K562 (cell line): ENCODE results near the gene CCP110. TPM values are rescaled to one million over a fixed set of nuclear protein-coding genes. Genes with fewer than 3 reads are reported as not detected.

Experiments
- ATAC-seq: fragments of 200-7000 bp; cut with Tn5 transposase; 3 replicates; pipeline ENCODE4 v1.9.1; 2020; ENCODE audit warnings: moderate library complexity
- BruUV-seq: library from RNA; stranded (reverse); fragments of 400-500 nt; replicated peaks from 2 replicates; lab custom pipeline; 2021; lab: Mats Ljungman, UMichigan
- CTCF ChIA-PET: fragments of 300-600 bp; formaldehyde crosslinking; extraction: SDS; loops from one replicate; lab custom pipeline; 2021; ENCODE audit warnings: low intra/inter-chr PET ratio; lab: Yijun Ruan, JAX
- POLR2A ChIA-PET: fragments of 300-600, 350-650 bp; sonication (Branson Sonifier 250); formaldehyde crosslinking; extraction: SDS; loops from one replicate; lab custom pipeline; 2021; ENCODE audit warnings: antibody characterized with exemption, inconsistent platforms; lab: Yijun Ruan, JAX
- DNase-seq, 4 experiments: peaks; one replicate each; pipeline versions ENCODE4 v3.0.0 to v3.0.0-alpha.2; 2011 to 2018; ENCODE audit warnings: low spot score in 3 of 4, mixed read lengths in 3 of 4; ENCODE audit errors: extremely low read depth in 1 of 4
- FAIRE-seq: peaks from 2 replicates; lab custom pipeline; 2011; peaks lifted over from hg19 to GRCh38; lab: Jason Lieb, UNC
- H2AFZ ChIP-seq: 2 replicates; pipeline ENCODE4 v1.6.0; 2011; ENCODE audit warnings: low read depth, low read length, control low read depth, inconsistent platforms
- H3K27ac ChIP-seq: fragments of 200-600 bp; 3 replicates; pipeline ENCODE4 v1.8.0; 2011; ENCODE audit warnings: low read depth, mild to moderate bottlenecking, control low read depth, inconsistent platforms, low read length, moderate library complexity, mixed read lengths; ENCODE audit errors: extremely low read depth
- H3K27me3 ChIP-seq, 2 experiments: fragments of 300-600 bp in 1 of 2; 2 replicates in 1 of 2; 3 replicates in 1 of 2; pipeline versions ENCODE4 v1.6.0 to v1.8.0; 2011; ENCODE audit warnings: inconsistent platforms in 2 of 2, low read length in 2 of 2, mild to moderate bottlenecking in 1 of 2, mixed read lengths in 1 of 2, moderate library complexity in 1 of 2; ENCODE audit not compliant: control insufficient read depth in 2 of 2, insufficient read depth in 2 of 2
- H3K36me3 ChIP-seq: fragments of 300-600 bp; 3 replicates; pipeline ENCODE4 v1.8.0; 2011; ENCODE audit warnings: mild to moderate bottlenecking, low read length, inconsistent platforms; ENCODE audit not compliant: control insufficient read depth, insufficient read depth
- H3K4me1 ChIP-seq, 2 experiments: fragments of 200-600 bp in 1 of 2; replicated peaks in 1 of 2; 2 replicates in 1 of 2; 3 replicates in 1 of 2; pipeline versions ENCODE4 v1.5.1 to v1.8.0; 2011; ENCODE audit warnings: inconsistent platforms in 2 of 2, low read length in 2 of 2, mild to moderate bottlenecking in 1 of 2, mixed read lengths in 1 of 2, moderate library complexity in 1 of 2; ENCODE audit not compliant: control insufficient read depth in 2 of 2, insufficient read depth in 2 of 2
- H3K4me2 ChIP-seq: 2 replicates; pipeline ENCODE4 v1.6.1; 2011; ENCODE audit warnings: low read length, control low read depth, inconsistent platforms, mixed read lengths; ENCODE audit not compliant: insufficient read depth
- H3K4me3 ChIP-seq: fragments of 200-600 bp; sonication (generic), shearing (Covaris generic); 2 replicates; pipeline ENCODE4 v1.5.1; 2016; ENCODE audit warnings: control low read depth, inconsistent platforms
- H3K79me2 ChIP-seq: fragments of 200-600 bp; 3 replicates; pipeline ENCODE4 v1.8.0; 2011; ENCODE audit warnings: low read length, inconsistent platforms; ENCODE audit not compliant: control insufficient read depth, insufficient read depth
- H3K9ac ChIP-seq, 2 experiments: 2 replicates each; pipeline versions ENCODE4 v1.6.0 to v1.6.1; 2011; ENCODE audit warnings: low read depth in 2 of 2, low read length in 2 of 2, control low read depth in 1 of 2, inconsistent platforms in 1 of 2, mild to moderate bottlenecking in 1 of 2, mixed read lengths in 1 of 2; ENCODE audit not compliant: insufficient read depth in 1 of 2
- H3K9me1 ChIP-seq: one replicate; pipeline ENCODE4 v1.6.0; 2011; ENCODE audit warnings: inconsistent platforms, mild to moderate bottlenecking, low read length, moderate library complexity; ENCODE audit not compliant: control insufficient read depth, insufficient read depth
- H3K9me3 ChIP-seq: replicated peaks from 2 replicates; pipeline ENCODE4 v1.5.1; 2011; ENCODE audit warnings: low read depth, low read length, inconsistent platforms; ENCODE audit not compliant: control insufficient read depth, insufficient read depth
- H4K20me1 ChIP-seq: replicated peaks from 2 replicates; pipeline ENCODE4 v1.6.1; 2011; ENCODE audit warnings: low read length, inconsistent platforms, mixed read lengths; ENCODE audit not compliant: control insufficient read depth, insufficient read depth
- ASH1L ChIP-seq: fragments of 450-650 bp; IDR thresholded peaks from 2 replicates; pipeline ENCODE4 v1.6.1; 2018; ENCODE audit warnings: borderline replicate concordance, mild to moderate bottlenecking, low read depth; ENCODE audit not compliant: partially characterized antibody
- EP300 ChIP-seq: IDR thresholded peaks from 2 replicates; pipeline ENCODE4 v1.6.1; 2012; ENCODE audit warnings: low read length, improper control_type of control experiment
- FOXK1 ChIP-seq: sonication (generic); formaldehyde crosslinking; IDR thresholded peaks from 2 replicates; pipeline ENCODE4 v1.8.0; 2022; ENCODE audit warnings: missing genetic modification reagents, mild to moderate bottlenecking, borderline replicate concordance
- FOXM1 ChIP-seq, 2 experiments: fragments of 450-650 bp in 1 of 2; sonication (generic) in 1 of 2; formaldehyde crosslinking in 1 of 2; IDR thresholded peaks; 2 replicates each; pipeline versions ENCODE4 v1.6.1 to v1.9.0; 2017 to 2022; ENCODE audit warnings: low read depth in 2 of 2, mild to moderate bottlenecking in 2 of 2, missing genetic modification reagents in 1 of 2, moderate library complexity in 1 of 2
- HEY1 ChIP-seq: fragments of 250-450 bp; sonication (Bioruptor Pico); IDR thresholded peaks from 2 replicates; pipeline ENCODE4 v1.5.0; 2020; ENCODE audit warnings: mild to moderate bottlenecking, moderate library complexity, borderline replicate concordance
- HMG20A ChIP-seq: fragments of 450-650 bp; formaldehyde crosslinking; conservative IDR thresholded peaks from 2 replicates; pipeline ENCODE4 v1.4.0; 2020; ENCODE audit warnings: mild to moderate bottlenecking, mixed read lengths
- LCOR ChIP-seq: sonication (generic); formaldehyde crosslinking; IDR thresholded peaks from 2 replicates; pipeline ENCODE4 v1.8.0; 2022; ENCODE audit warnings: mild to moderate bottlenecking, missing genetic modification reagents
- MAZ ChIP-seq, 2 experiments: fragments of 450-650 bp in 1 of 2; sonication (generic) in 1 of 2; formaldehyde crosslinking; IDR thresholded peaks in 1 of 2; conservative IDR thresholded peaks in 1 of 2; 2 replicates each; pipeline versions ENCODE4 v1.4.0 to v1.5.0; 2020; ENCODE audit warnings: mild to moderate bottlenecking in 1 of 2, missing genetic modification reagents in 1 of 2
- MTA1 ChIP-seq: fragments of 450-650 bp; IDR thresholded peaks from 2 replicates; pipeline ENCODE4 v1.6.1; 2017; ENCODE audit warnings: borderline replicate concordance
- RBM17 ChIP-seq: fragments of 200-400 bp; formaldehyde crosslinking; IDR thresholded peaks from 2 replicates; pipeline ENCODE4 v1.6.1; 2017; ENCODE audit warnings: low read depth, mild to moderate bottlenecking, low read length, borderline replicate concordance
- TAF7 ChIP-seq: fragments of 450-650 bp; IDR thresholded peaks from 2 replicates; pipeline ENCODE4 v1.6.1; 2016; ENCODE audit warnings: missing genetic modification characterization, missing compliant biosample characterization
- TEAD1 ChIP-seq, 2 experiments: fragments of 450-650 bp in 1 of 2; sonication (generic) in 1 of 2; formaldehyde crosslinking; IDR thresholded peaks; 2 replicates each; pipeline versions ENCODE4 v1.4.0 to v1.8.0; 2020 to 2022; ENCODE audit warnings: mild to moderate bottlenecking in 2 of 2, missing genetic modification reagents in 1 of 2
- TGIF2 ChIP-seq: sonication (generic); formaldehyde crosslinking; IDR thresholded peaks from 2 replicates; pipeline ENCODE4 v1.8.1; 2022; ENCODE audit warnings: mild to moderate bottlenecking, missing genetic modification reagents, moderate library complexity
- U2AF1 ChIP-seq: fragments of 200-400 bp; formaldehyde crosslinking; optimal IDR thresholded peaks from 2 replicates; pipeline ENCODE3; 2017; ENCODE audit warnings: mild to moderate bottlenecking, low read depth, low read length, moderate library complexity
- ZKSCAN8 ChIP-seq: fragments of 200-800 bp; sonication (Bioruptor generic); IDR thresholded peaks from 2 replicates; pipeline ENCODE4 v1.6.1; 2016; ENCODE audit warnings: missing genetic modification characterization, missing compliant biosample characterization
- WGBS: fragments of 100-300 bp; shearing (Covaris generic); methylation state at CpG from one replicate; pipeline ENCODE4 v1.1.6; 2016; ENCODE audit warnings: low coverage, mixed read lengths; ENCODE audit not compliant: insufficient coverage; ENCODE audit errors: missing lambda C conversion rate; 5-methylcytosine and 5-hydroxymethylcytosine counted together
- in situ Hi-C: fragments of 300-500 bp; cut with MboI; formaldehyde crosslinking; loops from 4 replicates; pipeline ENCODE4 v1.15.0; 2018; ENCODE audit warnings: inconsistent platforms, mixed read lengths
- intact Hi-C: fragments of 100-400 bp; cut with micrococcal nuclease; formaldehyde crosslinking; loops from 2 replicates; pipeline ENCODE4 v1.14.2; 2022
- polyA plus RNA-seq, 8 experiments: library from polyadenylated mRNA; depleted of rRNA in 4 of 8; stranded (reverse) in 5 of 8; unstranded in 3 of 8; fragments of >200 nt; fragmentation: Nextera tagmentation in 2 of 8; fragmentation: Illumina TruSeq in 1 of 8; extraction: Ambion mirVana in 2 of 8; extraction: Trizol in 1 of 8; gene quantifications; 2 replicates each; pipeline versions ENCODE4 v1.2.1 to v1.2.3, GENCODE V29; 2011 to 2014; ENCODE audit warnings: inconsistent platforms in 1 of 8, missing spikeins in 1 of 8
- total RNA-seq, 7 experiments: library from RNA; depleted of rRNA in 6 of 7; stranded (reverse); fragments of >200 nt in 6 of 7; fragmentation: Illumina TruSeq in 2 of 7; extraction: Trizol in 2 of 7; gene quantifications; 2 replicates each; pipeline versions ENCODE4 v1.2.1 to v1.2.3, GENCODE V29; 2011 to 2021; ENCODE audit warnings: low replicate concordance in 1 of 7
- TF ChIP-seq, protein P1 (sequence below): fragments of 250-450 bp; sonication (Bioruptor Pico); IDR thresholded peaks from 2 replicates; pipeline ENCODE4 v1.6.1; 2021; ENCODE audit warnings: mild to moderate bottlenecking

CCP110 gene
- total and polyA plus RNA-seq, 9 of the 15 experiments (the other 6 are each of a cell fraction or from before 2014, with no cell fraction given) = 3.5 to 16.1 (median 12.1) TPM

DNA sequence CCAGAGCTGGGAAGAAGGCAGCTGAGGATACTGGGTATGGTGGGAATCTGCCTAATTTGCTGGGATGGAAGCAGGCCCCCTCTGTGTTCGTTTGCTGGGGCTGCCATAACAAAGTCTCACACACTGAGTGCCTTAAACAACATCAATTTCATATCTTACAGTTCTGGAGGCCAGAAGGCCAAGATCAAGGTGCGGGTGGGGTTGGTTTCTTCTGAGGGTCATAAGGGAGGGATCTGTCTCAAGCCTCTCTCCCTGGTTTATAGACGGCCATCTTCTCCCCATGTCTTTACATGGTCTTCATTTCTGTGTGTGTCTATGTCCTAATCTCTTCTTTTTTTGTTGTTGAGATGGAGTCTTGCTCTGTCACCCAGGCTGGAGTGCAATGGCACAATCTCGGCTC lies 37.7 kb upstream of the CCP110 start:
- ChIA-PET CTCF (no interaction called here), POLR2A (interaction anchor here (0.6 to 0.8 kb wide), 2 partner anchors 218 to 409 kb away, joined by 3 read pairs; no protein-coding TSS in a partner anchor)
- peak overlapping the region; percentile 43 for H2AFZ ChIP-seq
- no peak overlapping the region for H3K4me3 ChIP-seq
- intact Hi-C loops (loop anchor here (10.0 kb wide), 1 partner anchor 91 kb away; no protein-coding TSS in a partner anchor), in situ Hi-C loops (no loop called here)
- TF ChIP-seq TAF7 (tag) (no peak), ASH1L (no peak), U2AF1 (no peak), TEAD1 (CRISPR knock-in tag; IDR thresholded peaks at IDR 0.05) (no peak), MAZ (CRISPR knock-in tag; conservative IDR thresholded peaks at IDR 0.05 in 1 of 2, IDR thresholded peaks at IDR 0.05 in 1 of 2) (no peak), FOXK1 (CRISPR knock-in tag) (no peak), ZKSCAN8 (CRISPR knock-in tag) (no peak), RBM17 (no peak), HMG20A (no peak), TGIF2 (CRISPR knock-in tag) (no peak), MTA1 (no peak), LCOR (CRISPR knock-in tag) (no peak), HEY1 (CRISPR knock-in tag) (no peak), EP300 (no peak), FOXM1 (IDR thresholded peaks at IDR 0.05; ENCODE audit: low read depth) (no peak), FOXM1 (CRISPR knock-in tag; IDR thresholded peaks at IDR 0.05; ENCODE audit: low read depth) (no peak)
- TF ChIP-seq, protein P1, sequence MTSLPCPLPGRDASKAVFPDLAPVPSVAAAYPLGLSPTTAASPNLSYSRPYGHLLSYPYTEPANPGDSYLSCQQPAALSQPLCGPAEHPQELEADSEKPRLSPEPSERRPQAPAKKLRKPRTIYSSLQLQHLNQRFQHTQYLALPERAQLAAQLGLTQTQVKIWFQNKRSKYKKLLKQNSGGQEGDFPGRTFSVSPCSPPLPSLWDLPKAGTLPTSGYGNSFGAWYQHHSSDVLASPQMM (CRISPR knock-in tag) = no peak
- H3K9me1 ChIP-seq = peaks cover 2% of the 10 kb centered on the region
- no peaks in the 10 kb centered on the region; the same call in 2 of the 3 replicates for H3K36me3 ChIP-seq
- peak overlapping the region; percentile 5; the same call in 1 of the 3 replicates for H3K27ac ChIP-seq
- DNase-seq (no peak), ATAC-seq (no peak), FAIRE-seq (no peak)
- peak overlapping the region; percentile 69 for H3K4me2 ChIP-seq
- no peaks in the 10 kb centered on the region for H3K9me3 ChIP-seq
- H3K9ac ChIP-seq = peak overlapping the region in 1 of 2 experiments; percentile 55; a peak in 3 of 4 replicates
- WGBS = 74% methylated on average over 3 of the region's 4 CpGs
- BruUV-seq = no TSS peak
- peaks cover 7% of the 10 kb centered on the region; the same call in 1 of the 3 replicates for H3K79me2 ChIP-seq
- H3K4me1 ChIP-seq = peaks cover 35 to 38% of the 10 kb centered on the region in 2 experiments
- no peaks in the 10 kb centered on the region for H3K27me3 ChIP-seq
- H4K20me1 ChIP-seq = no peaks in the 10 kb centered on the region
